HL-60 (cell line): ENCODE measurements around the gene MKRN2.
"Not testable (repeated sequence)": the region's sequence is repeated elsewhere in the genome, so short reads cannot be mapped to it uniquely, and the experiment has no call there.

Experiments used
- DNase-seq, 2 experiments: peaks; one replicate each; pipeline ENCODE4 v3.0.0-alpha.2; 2010 to 2020; ENCODE audit warnings: low read depth in 1 of 2, low spot score in 1 of 2
- H3K27ac ChIP-seq: fragments of 250-450 bp; sonication (Bioruptor Pico); replicated peaks from 2 replicates; pipeline ENCODE4 v1.5.1; 2020; ENCODE audit warnings: mild to moderate bottlenecking, moderate library complexity
- H3K27me3 ChIP-seq: fragments of 250-450 bp; sonication (Bioruptor Pico); 2 replicates; pipeline ENCODE4 v1.5.1; 2021; ENCODE audit warnings: mild to moderate bottlenecking, moderate library complexity; ENCODE audit not compliant: insufficient read depth, poor library complexity, severe bottlenecking
- H3K4me3 ChIP-seq: replicated peaks from 2 replicates; pipeline ENCODE4 v1.5.1; 2011; ENCODE audit warnings: mild to moderate bottlenecking, control low read depth, low read length; ENCODE audit not compliant: insufficient read depth
- CTCF ChIP-seq: IDR thresholded peaks from one replicate; pipeline ENCODE4 v1.5.1; 2011; ENCODE audit warnings: low read length, control low read depth, inconsistent platforms; ENCODE audit not compliant: insufficient read depth
- GABPA ChIP-seq: IDR thresholded peaks from 2 replicates; pipeline ENCODE4 v1.6.1; 2012; ENCODE audit warnings: low read depth
- POLR2AphosphoS5 ChIP-seq: IDR thresholded peaks from 2 replicates; pipeline ENCODE4 v1.6.1; 2012; ENCODE audit warnings: low read depth
- REST ChIP-seq: IDR thresholded peaks from 2 replicates; pipeline ENCODE4 v1.6.1; 2012; ENCODE audit warnings: low read depth; ENCODE audit not compliant: insufficient replicate concordance
- SPI1 ChIP-seq: IDR thresholded peaks from 2 replicates; pipeline ENCODE4 v1.6.1; 2012; ENCODE audit warnings: low read depth, mild to moderate bottlenecking, borderline replicate concordance

The MKRN2 gene

GRCh38 chr3:12622335-12622734 lies 65.4 kb downstream of the MKRN2 start:
- no peaks in the 10 kb centered on the region for H3K27me3 ChIP-seq
- TF ChIP-seq REST (no peak), SPI1 (no peak), CTCF (no peak)
- peak in 1 of 2 experiments; percentile 29 for DNase-seq
- H3K27ac ChIP-seq, result no peak overlapping the region; the same call in 1 of the 2 replicates
- no peak overlapping the region for H3K4me3 ChIP-seq

GRCh38 chr3:12624056-12624455 lies 67.2 kb downstream of the MKRN2 start:
- TF ChIP-seq REST, result no peak
- no peak for TF ChIP-seq GABPA
- TF ChIP-seq SPI1, result no peak
- no peak for TF ChIP-seq POLR2AphosphoS5
- TF ChIP-seq CTCF, result no peak
- DNase-seq, result no peak
- Histone ChIP-seq H3K4me3 (no peak overlapping the region), H3K27ac (no peak overlapping the region), H3K27me3 (no peaks in the 10 kb centered on the region)

- not testable (repeated sequence) for DNase-seq, H3K27me3 ChIP-seq, H3K27ac ChIP-seq, H3K4me3 ChIP-seq
These were observed 68.1 kb downstream of the MKRN2 start for GRCh38 chr3:12624964-12625363.

GRCh38 chr3:12627370-12627769 lies 70.5 kb downstream of the MKRN2 start:
- Histone ChIP-seq H3K27ac (no peak overlapping the region), H3K27me3 (no peaks in the 10 kb centered on the region), H3K4me3 (no peak overlapping the region)
- no peak for DNase-seq
- TF ChIP-seq SPI1, result no peak
- TF ChIP-seq REST, result no peak
- TF ChIP-seq CTCF, result no peak
- no peak for TF ChIP-seq POLR2AphosphoS5
- TF ChIP-seq GABPA, result no peak
